DOHH2 (cell line): ENCODE results near the gene PCDHB16.

Experiments used
- EZH2phosphoT487 ChIP-seq: fragments of 200-600 bp; sonication (generic); IDR thresholded peaks from 2 replicates; pipeline ENCODE4 v1.6.1; 2017; ENCODE audit warnings: borderline replicate concordance, mild to moderate bottlenecking, antibody characterized with exemption, low read length, moderate library complexity, mixed read lengths
- TF ChIP-seq, protein P1 (sequence below): fragments of 200-600 bp; sonication (generic); IDR thresholded peaks from one replicate; pipeline ENCODE4 v1.5.1; 2014; ENCODE audit warnings: antibody characterized with exemption, mild to moderate bottlenecking, low read depth, low read length; ENCODE audit not compliant: poor library complexity, severe bottlenecking

DNA sequence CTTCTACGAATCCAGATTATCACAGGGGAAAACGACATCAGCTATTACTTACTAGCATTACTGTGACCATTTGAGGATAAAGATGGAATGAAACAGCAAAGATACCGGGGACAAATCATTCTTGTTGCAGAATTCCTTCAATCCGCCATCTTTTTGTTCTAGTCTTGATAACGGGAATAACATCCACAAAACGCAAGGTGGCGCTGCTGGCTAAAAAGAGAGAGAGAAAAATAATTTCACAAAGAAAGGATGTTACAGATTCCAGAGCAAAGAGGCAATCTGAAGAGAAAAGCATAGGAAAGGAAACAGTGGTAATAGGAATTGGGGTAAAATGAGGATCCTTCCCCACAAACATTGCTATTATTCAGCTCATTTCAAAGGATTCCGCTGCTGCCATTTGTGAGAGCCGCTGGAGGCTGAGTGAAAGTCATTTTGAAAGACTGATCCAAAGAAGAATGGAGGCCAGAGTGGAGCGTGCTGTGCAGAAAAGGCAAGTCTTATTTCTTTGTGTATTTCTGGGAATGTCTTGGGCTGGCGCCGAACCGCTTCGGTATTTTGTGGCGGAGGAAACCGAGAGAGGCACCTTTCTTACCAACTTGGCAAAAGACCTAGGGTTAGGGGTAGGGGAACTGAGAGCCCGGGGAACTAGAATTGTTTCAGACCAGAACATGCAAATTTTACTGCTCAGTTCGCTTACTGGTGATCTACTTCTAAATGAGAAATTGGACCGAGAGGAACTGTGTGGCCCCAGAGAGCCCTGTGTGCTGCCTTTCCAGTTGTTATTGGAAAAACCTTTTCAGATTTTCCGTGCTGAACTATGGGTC is 9.6 kb upstream of the PCDHB16 start, which contains the start of gene PCDHB7:
- TF ChIP-seq, protein P1, sequence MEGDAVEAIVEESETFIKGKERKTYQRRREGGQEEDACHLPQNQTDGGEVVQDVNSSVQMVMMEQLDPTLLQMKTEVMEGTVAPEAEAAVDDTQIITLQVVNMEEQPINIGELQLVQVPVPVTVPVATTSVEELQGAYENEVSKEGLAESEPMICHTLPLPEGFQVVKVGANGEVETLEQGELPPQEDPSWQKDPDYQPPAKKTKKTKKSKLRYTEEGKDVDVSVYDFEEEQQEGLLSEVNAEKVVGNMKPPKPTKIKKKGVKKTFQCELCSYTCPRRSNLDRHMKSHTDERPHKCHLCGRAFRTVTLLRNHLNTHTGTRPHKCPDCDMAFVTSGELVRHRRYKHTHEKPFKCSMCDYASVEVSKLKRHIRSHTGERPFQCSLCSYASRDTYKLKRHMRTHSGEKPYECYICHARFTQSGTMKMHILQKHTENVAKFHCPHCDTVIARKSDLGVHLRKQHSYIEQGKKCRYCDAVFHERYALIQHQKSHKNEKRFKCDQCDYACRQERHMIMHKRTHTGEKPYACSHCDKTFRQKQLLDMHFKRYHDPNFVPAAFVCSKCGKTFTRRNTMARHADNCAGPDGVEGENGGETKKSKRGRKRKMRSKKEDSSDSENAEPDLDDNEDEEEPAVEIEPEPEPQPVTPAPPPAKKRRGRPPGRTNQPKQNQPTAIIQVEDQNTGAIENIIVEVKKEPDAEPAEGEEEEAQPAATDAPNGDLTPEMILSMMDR, result peak; percentile 89
- no peak for TF ChIP-seq EZH2phosphoT487
